Gastrocnemius medialis (tissue), 4 donors: Measurements from ENCODE around the gene ATXN1.

Experiments
- CTCF ChIP-seq, 5 experiments: fragments of 450-650 bp in 3 of 5; fragments of 200-600 bp in 2 of 5; sonication (generic) in 2 of 5; IDR thresholded peaks in 4 of 5; conservative IDR thresholded peaks in 1 of 5; 1 replicate in 4 of 5; 2 replicates in 1 of 5; pipeline ENCODE4 v1.5.1; 2016 to 2019; ENCODE audit warnings: antibody characterized with exemption in 5 of 5, mild to moderate bottlenecking in 3 of 5, moderate library complexity in 3 of 5
- POLR2A ChIP-seq, 2 donors: fragments of 450-650 bp; IDR thresholded peaks; one replicate each; pipeline ENCODE4 v1.6.1; 2017; ENCODE audit warnings: antibody characterized with exemption in 2 of 2, mild to moderate bottlenecking in 2 of 2, moderate library complexity in 2 of 2

GRCh38 chr6:16326971-16327776 is 434.1 kb downstream of the ATXN1 start:
- TF ChIP-seq POLR2A (IDR thresholded peaks at IDR 0.05), result no peak
- no peak for TF ChIP-seq CTCF (IDR thresholded peaks at IDR 0.05 in 4 of 5, conservative IDR thresholded peaks at IDR 0.05 in 1 of 5)
